ENCODE data around the gene SHKBP1. TPM values are rescaled to one million over a fixed set of nuclear protein-coding genes. Genes with fewer than 3 reads are reported as not detected.

SHKBP1 gene
- total RNA-seq, 1 donor from 2014 or later = 56.3 TPM

- Histone ChIP-seq H3K9ac (ENCODE audit: low read length) (peak overlapping the region; percentile 63), H3K27ac (ENCODE audit: low read depth, low read length) (no peak overlapping the region), H3K27me3 (ENCODE audit: insufficient read depth, low read length) (no peaks in the 10 kb centered on the region), H3K4me3 (ENCODE audit: insufficient read depth, low read depth, low read length) (no peak overlapping the region), H3K36me3 (ENCODE audit: insufficient read depth, low read length) (no peaks in the 10 kb centered on the region), H4K20me1 (ENCODE audit: insufficient read depth, low read length) (no peaks in the 10 kb centered on the region), H3K4me2 (ENCODE audit: low read length) (peak overlapping the region; percentile 84), H3K4me1 (ENCODE audit: insufficient read depth, low read length) (peaks cover 41% of the 10 kb centered on the region), H2AFZ (ENCODE audit: low read depth, low read length) (no peak overlapping the region), H3K79me2 (ENCODE audit: insufficient read depth, low read length) (peaks cover 3% of the 10 kb centered on the region), H3K9me3 (ENCODE audit: insufficient read depth, low read depth, low read length) (no peaks in the 10 kb centered on the region)
- DNase-seq (ENCODE audit: low read depth) (no peak), FAIRE-seq (no peak)
- H3K36me3 Mint-ChIP-seq (ENCODE audit: low read depth, unreplicated experiment) = no peaks in the 10 kb centered on the region
- H3K4me3 Mint-ChIP-seq (ENCODE audit: unreplicated experiment) = peak overlapping the region; percentile 14
- TF ChIP-seq, protein P1, sequence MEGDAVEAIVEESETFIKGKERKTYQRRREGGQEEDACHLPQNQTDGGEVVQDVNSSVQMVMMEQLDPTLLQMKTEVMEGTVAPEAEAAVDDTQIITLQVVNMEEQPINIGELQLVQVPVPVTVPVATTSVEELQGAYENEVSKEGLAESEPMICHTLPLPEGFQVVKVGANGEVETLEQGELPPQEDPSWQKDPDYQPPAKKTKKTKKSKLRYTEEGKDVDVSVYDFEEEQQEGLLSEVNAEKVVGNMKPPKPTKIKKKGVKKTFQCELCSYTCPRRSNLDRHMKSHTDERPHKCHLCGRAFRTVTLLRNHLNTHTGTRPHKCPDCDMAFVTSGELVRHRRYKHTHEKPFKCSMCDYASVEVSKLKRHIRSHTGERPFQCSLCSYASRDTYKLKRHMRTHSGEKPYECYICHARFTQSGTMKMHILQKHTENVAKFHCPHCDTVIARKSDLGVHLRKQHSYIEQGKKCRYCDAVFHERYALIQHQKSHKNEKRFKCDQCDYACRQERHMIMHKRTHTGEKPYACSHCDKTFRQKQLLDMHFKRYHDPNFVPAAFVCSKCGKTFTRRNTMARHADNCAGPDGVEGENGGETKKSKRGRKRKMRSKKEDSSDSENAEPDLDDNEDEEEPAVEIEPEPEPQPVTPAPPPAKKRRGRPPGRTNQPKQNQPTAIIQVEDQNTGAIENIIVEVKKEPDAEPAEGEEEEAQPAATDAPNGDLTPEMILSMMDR (IDR thresholded peaks at IDR 0.05; ENCODE audit: insufficient read depth, low read depth, low read length) = no peak
- no peak for TF ChIP-seq EZH2 (IDR thresholded peaks at IDR 0.05; ENCODE audit: insufficient read depth, low read length)
- H3K27ac Mint-ChIP-seq (ENCODE audit: unreplicated experiment) = no peak overlapping the region
- no peaks in the 10 kb centered on the region for H3K9me3 Mint-ChIP-seq (ENCODE audit: unreplicated experiment)
- peaks cover 7% of the 10 kb centered on the region for H3K4me1 Mint-ChIP-seq (ENCODE audit: low read depth, unreplicated experiment)
- peaks cover 37% of the 10 kb centered on the region for H3K27me3 Mint-ChIP-seq (ENCODE audit: low read depth, unreplicated experiment)
These were observed 34.4 kb downstream of the SHKBP1 start for GRCh38 chr19:40611096-40611495.

DNA sequence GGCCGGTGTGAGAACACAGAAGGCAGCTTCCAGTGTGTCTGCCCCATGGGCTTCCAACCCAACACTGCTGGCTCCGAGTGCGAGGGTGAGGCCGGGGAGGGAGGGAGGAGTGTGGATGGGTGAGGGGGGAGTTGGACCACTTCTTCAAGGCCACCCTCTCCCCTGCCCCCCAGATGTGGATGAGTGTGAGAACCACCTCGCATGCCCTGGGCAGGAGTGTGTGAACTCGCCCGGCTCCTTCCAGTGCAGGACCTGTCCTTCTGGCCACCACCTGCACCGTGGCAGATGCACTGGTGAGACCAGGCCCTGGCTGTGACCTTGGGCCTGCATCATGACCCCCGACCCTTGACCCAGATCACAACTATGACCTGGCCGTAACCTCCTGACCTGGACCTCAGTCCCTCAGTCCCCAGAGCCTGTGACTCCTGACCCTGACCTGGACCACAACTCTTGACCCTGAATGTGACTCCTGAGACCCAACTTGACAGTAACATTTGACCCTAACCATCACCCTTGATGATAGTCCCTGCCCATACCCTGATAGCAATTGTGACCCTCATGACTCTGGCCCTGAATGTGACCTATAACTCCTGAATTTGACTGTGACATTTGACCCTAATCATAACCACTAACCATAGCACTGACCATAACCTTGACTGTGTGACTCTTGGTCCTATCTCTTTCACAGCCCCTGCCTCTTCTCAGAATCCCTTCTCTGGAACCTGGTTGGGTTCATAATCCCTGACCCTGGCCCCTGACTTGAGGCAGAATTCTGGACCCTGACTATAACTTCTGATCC is 35.4 kb downstream of the SHKBP1 start:
- Mint-ChIP-seq H3K4me1 (ENCODE audit: low read depth, unreplicated experiment) (peaks cover 7% of the 10 kb centered on the region), H3K27ac (ENCODE audit: unreplicated experiment) (no peak overlapping the region), H3K4me3 (ENCODE audit: unreplicated experiment) (peak overlapping the region; percentile 74), H3K36me3 (ENCODE audit: low read depth, unreplicated experiment) (no peaks in the 10 kb centered on the region), H3K27me3 (ENCODE audit: low read depth, unreplicated experiment) (peaks cover 31% of the 10 kb centered on the region), H3K9me3 (ENCODE audit: unreplicated experiment) (no peaks in the 10 kb centered on the region)
- Histone ChIP-seq H3K79me2 (ENCODE audit: insufficient read depth, low read length) (peaks cover 3% of the 10 kb centered on the region), H3K4me1 (ENCODE audit: insufficient read depth, low read length) (peaks cover 41% of the 10 kb centered on the region), H3K27me3 (ENCODE audit: insufficient read depth, low read length) (no peaks in the 10 kb centered on the region), H3K27ac (ENCODE audit: low read depth, low read length) (no peak overlapping the region), H3K4me2 (ENCODE audit: low read length) (no peak overlapping the region), H3K36me3 (ENCODE audit: insufficient read depth, low read length) (no peaks in the 10 kb centered on the region), H3K9me3 (ENCODE audit: insufficient read depth, low read depth, low read length) (no peaks in the 10 kb centered on the region), H4K20me1 (ENCODE audit: insufficient read depth, low read length) (no peaks in the 10 kb centered on the region), H3K4me3 (ENCODE audit: insufficient read depth, low read depth, low read length) (no peak overlapping the region), H3K9ac (ENCODE audit: low read length) (no peak overlapping the region), H2AFZ (ENCODE audit: low read depth, low read length) (no peak overlapping the region)
- TF ChIP-seq EZH2 (IDR thresholded peaks at IDR 0.05; ENCODE audit: insufficient read depth, low read length) = no peak
- TF ChIP-seq, protein P1 (IDR thresholded peaks at IDR 0.05; ENCODE audit: insufficient read depth, low read depth, low read length) = no peak
- DNase-seq (ENCODE audit: low read depth) = no peak
- FAIRE-seq = no peak

Measured in astrocyte (in vitro differentiated cells and primary cell).